MM.1S (cell line): ENCODE data around the gene VSIG10L2.
"Not testable (repeated sequence)": the region's sequence is repeated elsewhere in the genome, so short reads cannot be mapped to it uniquely, and the experiment has no call there.

Experiments
- EZH2 ChIP-seq: fragments of 300-600 bp; sonication (generic); optimal IDR thresholded peaks from 2 replicates; pipeline ENCODE3; 2017; ENCODE audit warnings: low read depth, mild to moderate bottlenecking, antibody characterized with exemption, low read length, mixed read lengths
- EZH2phosphoT487 ChIP-seq: fragments of 300-600 bp; sonication (generic); IDR thresholded peaks from 2 replicates; pipeline ENCODE4 v1.6.1; 2018; ENCODE audit warnings: antibody characterized with exemption, low read length
- TF ChIP-seq, protein P1 (sequence below): fragments of 300-600 bp; sonication (generic); IDR thresholded peaks from 2 replicates; pipeline ENCODE4 v1.5.1; 2016; ENCODE audit warnings: antibody characterized with exemption, low read length, mixed read lengths

DNA sequence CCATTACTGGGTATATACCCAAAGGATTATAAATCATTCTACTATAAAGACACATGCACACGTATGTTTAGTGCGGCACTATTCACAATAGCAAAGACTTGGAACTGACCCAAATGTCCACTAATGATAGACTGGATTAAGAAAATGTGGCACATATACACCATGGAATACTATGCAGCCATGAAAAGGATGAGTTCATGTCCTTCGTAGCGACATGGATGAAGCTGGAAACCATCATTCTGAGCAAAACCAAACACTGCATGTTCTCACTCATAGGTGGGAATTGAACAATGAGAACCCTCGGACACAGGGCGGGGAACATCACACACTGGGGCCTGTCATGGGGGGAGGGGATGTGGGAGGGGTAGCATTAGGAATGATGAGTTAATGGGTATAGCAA lies 40.1 kb downstream of the VSIG10L2 start:
- TF ChIP-seq, protein P1, sequence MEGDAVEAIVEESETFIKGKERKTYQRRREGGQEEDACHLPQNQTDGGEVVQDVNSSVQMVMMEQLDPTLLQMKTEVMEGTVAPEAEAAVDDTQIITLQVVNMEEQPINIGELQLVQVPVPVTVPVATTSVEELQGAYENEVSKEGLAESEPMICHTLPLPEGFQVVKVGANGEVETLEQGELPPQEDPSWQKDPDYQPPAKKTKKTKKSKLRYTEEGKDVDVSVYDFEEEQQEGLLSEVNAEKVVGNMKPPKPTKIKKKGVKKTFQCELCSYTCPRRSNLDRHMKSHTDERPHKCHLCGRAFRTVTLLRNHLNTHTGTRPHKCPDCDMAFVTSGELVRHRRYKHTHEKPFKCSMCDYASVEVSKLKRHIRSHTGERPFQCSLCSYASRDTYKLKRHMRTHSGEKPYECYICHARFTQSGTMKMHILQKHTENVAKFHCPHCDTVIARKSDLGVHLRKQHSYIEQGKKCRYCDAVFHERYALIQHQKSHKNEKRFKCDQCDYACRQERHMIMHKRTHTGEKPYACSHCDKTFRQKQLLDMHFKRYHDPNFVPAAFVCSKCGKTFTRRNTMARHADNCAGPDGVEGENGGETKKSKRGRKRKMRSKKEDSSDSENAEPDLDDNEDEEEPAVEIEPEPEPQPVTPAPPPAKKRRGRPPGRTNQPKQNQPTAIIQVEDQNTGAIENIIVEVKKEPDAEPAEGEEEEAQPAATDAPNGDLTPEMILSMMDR, result not testable (repeated sequence)
- not testable (repeated sequence) for TF ChIP-seq EZH2phosphoT487, EZH2
